OCI-LY3 (cell line): ENCODE measurements around the gene PARD3.

Experiments
- H2AFZ ChIP-seq: fragments of 200-600, 300-600 bp; shearing (Covaris generic); 2 replicates; pipeline ENCODE4 v1.6.0; 2014; ENCODE audit warnings: antibody characterized with exemption, low read depth, low read length
- H3K27ac ChIP-seq: fragments of 200-600, 300-600 bp; sonication (generic); 2 replicates; pipeline ENCODE4 v1.5.1; 2014; ENCODE audit warnings: mild to moderate bottlenecking, low read length, moderate library complexity, mixed read lengths
- H3K27me3 ChIP-seq: fragments of 200-600, 300-600 bp; sonication (generic); 2 replicates; pipeline ENCODE4 v1.6.1; 2014; ENCODE audit warnings: low read depth, low read length, mixed read lengths
- H3K36me3 ChIP-seq: fragments of 200-600, 300-600 bp; sonication (generic); replicated peaks from 2 replicates; pipeline ENCODE3; 2014; ENCODE audit warnings: low read depth, low read length, mixed read lengths
- H3K4me1 ChIP-seq: fragments of 300-600, 200-600 bp; sonication (generic); 2 replicates; pipeline ENCODE4 v1.6.1; 2014; ENCODE audit warnings: low read length, mixed read lengths
- H3K4me2 ChIP-seq: fragments of 200-600, 300-600 bp; sonication (generic); 2 replicates; pipeline ENCODE4 v1.6.1; 2014; ENCODE audit warnings: low read length, mixed read lengths
- H3K4me3 ChIP-seq: fragments of 300-600, 200-600 bp; sonication (generic); 2 replicates; pipeline ENCODE4 v1.5.1; 2014; ENCODE audit warnings: antibody characterized with exemption, mild to moderate bottlenecking, low read length, moderate library complexity
- H3K79me2 ChIP-seq: fragments of 300-600, 200-600 bp; shearing (Covaris generic); 2 replicates; pipeline ENCODE4 v1.6.1; 2014; ENCODE audit warnings: mild to moderate bottlenecking, low read length, mixed read lengths
- H3K9ac ChIP-seq: fragments of 300-600, 200-600 bp; shearing (Covaris generic); 2 replicates; pipeline ENCODE4 v1.6.0; 2014; ENCODE audit warnings: mild to moderate bottlenecking, low read length, moderate library complexity
- H3K9me3 ChIP-seq: fragments of 200-600, 300-600 bp; shearing (Covaris generic); 2 replicates; pipeline ENCODE4 v1.6.1; 2014; ENCODE audit warnings: low read length, mixed read lengths; ENCODE audit not compliant: insufficient read depth
- H4K20me1 ChIP-seq: fragments of 200-600, 300-600 bp; sonication (generic); 2 replicates; pipeline ENCODE4 v1.6.1; 2016; ENCODE audit warnings: low read length, mixed read lengths; ENCODE audit not compliant: insufficient read depth
- CTCF ChIP-seq: fragments of 200-600, 300-600 bp; sonication (generic); IDR thresholded peaks from 2 replicates; pipeline ENCODE4 v1.5.1; 2014; ENCODE audit warnings: antibody characterized with exemption, low read length, low read depth
- EZH2phosphoT487 ChIP-seq: fragments of 200-600 bp; shearing (Covaris generic); IDR thresholded peaks from 2 replicates; pipeline ENCODE4 v1.6.1; 2018; ENCODE audit warnings: antibody characterized with exemption, mixed run types, low read depth

The PARD3 gene

DNA sequence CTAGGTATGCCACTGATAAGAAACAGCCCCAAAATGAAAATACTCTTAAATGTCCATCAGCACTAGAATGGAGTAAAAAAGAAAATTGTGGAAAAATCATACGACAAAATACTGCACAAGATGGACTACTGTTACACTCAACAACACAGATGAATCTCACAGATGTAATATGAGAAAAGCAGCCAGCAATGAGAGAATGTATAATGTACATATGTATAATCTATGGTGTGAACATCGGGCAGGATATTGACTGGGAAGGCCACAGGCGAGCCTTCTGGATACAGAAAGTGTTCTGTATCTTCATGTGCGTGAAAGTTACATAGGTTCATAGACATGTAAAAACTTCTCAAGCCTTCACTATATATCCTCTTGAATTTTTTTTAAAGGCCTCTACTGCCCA lies 212.6 kb downstream of the PARD3 start:
- Histone ChIP-seq H3K27ac (no peak overlapping the region), H3K79me2 (no peaks in the 10 kb centered on the region), H3K4me3 (no peak overlapping the region), H2AFZ (no peak overlapping the region), H4K20me1 (no peaks in the 10 kb centered on the region), H3K4me1 (no peaks in the 10 kb centered on the region), H3K27me3 (no peaks in the 10 kb centered on the region), H3K4me2 (no peak overlapping the region), H3K36me3 (no peaks in the 10 kb centered on the region), H3K9me3 (no peaks in the 10 kb centered on the region), H3K9ac (no peak overlapping the region)
- TF ChIP-seq EZH2phosphoT487, result no peak
- TF ChIP-seq CTCF, result no peak

- Histone ChIP-seq H3K9ac (no peak overlapping the region), H2AFZ (no peak overlapping the region), H3K27me3 (no peaks in the 10 kb centered on the region), H3K4me3 (no peak overlapping the region), H3K79me2 (no peaks in the 10 kb centered on the region), H4K20me1 (no peaks in the 10 kb centered on the region), H3K9me3 (no peaks in the 10 kb centered on the region), H3K4me1 (no peaks in the 10 kb centered on the region), H3K4me2 (no peak overlapping the region), H3K27ac (no peak overlapping the region), H3K36me3 (no peaks in the 10 kb centered on the region)
- TF ChIP-seq CTCF, result no peak
- TF ChIP-seq EZH2phosphoT487, result no peak
These were observed 213.4 kb downstream of the PARD3 start for GRCh38 chr10:34601691-34602090.

GRCh38 chr10:34599026-34599795 lies 215.9 kb downstream of the PARD3 start:
- Histone ChIP-seq H3K27ac (no peak overlapping the region), H3K27me3 (no peaks in the 10 kb centered on the region), H3K36me3 (no peaks in the 10 kb centered on the region), H3K9ac (no peak overlapping the region), H3K9me3 (no peaks in the 10 kb centered on the region), H3K4me2 (no peak overlapping the region), H4K20me1 (no peaks in the 10 kb centered on the region), H2AFZ (no peak overlapping the region), H3K79me2 (no peaks in the 10 kb centered on the region), H3K4me3 (no peak overlapping the region), H3K4me1 (no peaks in the 10 kb centered on the region)
- TF ChIP-seq EZH2phosphoT487 (no peak), CTCF (no peak)

- H3K4me2 ChIP-seq, result no peak overlapping the region
- no peaks in the 10 kb centered on the region for H3K79me2 ChIP-seq
- H3K27ac ChIP-seq, result no peak overlapping the region
- no peaks in the 10 kb centered on the region for H3K36me3 ChIP-seq
- H3K4me1 ChIP-seq, result no peaks in the 10 kb centered on the region
- no peaks in the 10 kb centered on the region for H3K9me3 ChIP-seq
- H3K4me3 ChIP-seq, result no peak overlapping the region
- no peak overlapping the region for H3K9ac ChIP-seq
- no peaks in the 10 kb centered on the region for H3K27me3 ChIP-seq
- TF ChIP-seq EZH2phosphoT487, result no peak
- no peak for TF ChIP-seq CTCF
- H2AFZ ChIP-seq, result no peak overlapping the region
- no peaks in the 10 kb centered on the region for H4K20me1 ChIP-seq
These were observed 218.7 kb downstream of the PARD3 start for GRCh38 chr10:34596351-34596750.
